Measurements from ENCODE around the gene TENM4. TPM values are rescaled to one million over a fixed set of nuclear protein-coding genes. Genes with fewer than 3 reads are reported as not detected.

TENM4 gene
- total RNA-seq, 1 donor from 2014 or later, result 27.2 TPM

- no peak for DNase-seq
These were observed 98.1 kb downstream of the TENM4 start for GRCh38 chr11:79342686-79343085.

GRCh38 chr11:79342236-79342635, 98.6 kb downstream of the TENM4 start:
- no peak for DNase-seq

- DNase-seq, result no peak
These were observed 100.3 kb downstream of the TENM4 start for GRCh38 chr11:79340535-79340934.

- DNase-seq, result peak; percentile 18
These were observed 103.9 kb downstream of the TENM4 start for GRCh38 chr11:79336797-79337517.

GRCh38 chr11:79335681-79336080, 105.1 kb downstream of the TENM4 start:
- DNase-seq, result no peak

GRCh38 chr11:79333355-79333754, 107.5 kb downstream of the TENM4 start:
- DNase-seq, result no peak

- no peak for DNase-seq
These were observed 108.8 kb downstream of the TENM4 start for GRCh38 chr11:79332017-79332416.

- DNase-seq, result no peak
These were observed 109.5 kb downstream of the TENM4 start for GRCh38 chr11:79331203-79331901.

GRCh38 chr11:79330651-79331050, 110.2 kb downstream of the TENM4 start:
- no peak for DNase-seq

GRCh38 chr11:79329561-79329960, 111.3 kb downstream of the TENM4 start:
- DNase-seq, result no peak

GRCh38 chr11:79328402-79328801, 112.4 kb downstream of the TENM4 start:
- no peak for DNase-seq

- DNase-seq, result no peak
These were observed 115.0 kb downstream of the TENM4 start for GRCh38 chr11:79325851-79326250.

GRCh38 chr11:79321263-79321662, 119.6 kb downstream of the TENM4 start:
- no peak for DNase-seq

- no peak for DNase-seq
These were observed 125.7 kb downstream of the TENM4 start for GRCh38 chr11:79314906-79315689.

GRCh38 chr11:79313530-79313913, 127.3 kb downstream of the TENM4 start:
- no peak for DNase-seq

GRCh38 chr11:79312617-79313529, 128.0 kb downstream of the TENM4 start:
- DNase-seq, result no peak

- DNase-seq, result no peak
These were observed 129.4 kb downstream of the TENM4 start for GRCh38 chr11:79311461-79311860.

GRCh38 chr11:79309407-79309806, 131.4 kb downstream of the TENM4 start:
- DNase-seq, result no peak

- DNase-seq, result no peak
These were observed 132.4 kb downstream of the TENM4 start for GRCh38 chr11:79308429-79308828.

- DNase-seq, result no peak
These were observed 136.1 kb downstream of the TENM4 start for GRCh38 chr11:79304599-79305212.

- DNase-seq, result no peak
These were observed 144.7 kb downstream of the TENM4 start for GRCh38 chr11:79296141-79296540.

Measured in skin of body (tissue), 2 donors.